Gastroesophageal sphincter (tissue), 4 donors: Measurements from ENCODE around the gene MIF4GD. TPM values are rescaled to one million over a fixed set of nuclear protein-coding genes. Genes with fewer than 3 reads are reported as not detected.

Source experiments
- ATAC-seq: fragments of 150-250 bp; one replicate; pipeline ENCODE4 v1.9.1; 2016; ENCODE audit warnings: mild to moderate bottlenecking, moderate library complexity
- H3K27ac ChIP-seq, 4 donors: fragments of 200-600 bp; sonication (generic) in 3 of 4; 1 replicate in 3 of 4; 2 replicates in 1 of 4; pipeline ENCODE4 v1.5.1; 2016 to 2019
- H3K27me3 ChIP-seq: fragments of 200-600 bp; sonication (generic); one replicate; pipeline ENCODE4 v1.5.1; 2019
- H3K36me3 ChIP-seq, 2 donors: fragments of 200-600 bp; sonication (generic); one replicate each; pipeline ENCODE4 v1.5.1; 2019; ENCODE audit warnings: control low read depth in 1 of 2
- H3K4me1 ChIP-seq, 3 donors: fragments of 200-600 bp; sonication (generic); 1 replicate in 2 of 3; 2 replicates in 1 of 3; pipeline ENCODE4 v1.5.1; 2016 to 2019; ENCODE audit warnings: control low read depth in 2 of 3
- H3K4me3 ChIP-seq, 2 donors: fragments of 200-600 bp; sonication (generic); one replicate each; pipeline ENCODE4 v1.5.1; 2019; ENCODE audit warnings: mild to moderate bottlenecking in 1 of 2, moderate library complexity in 1 of 2
- H3K9me3 ChIP-seq, 3 donors: fragments of 200-600 bp; sonication (generic); one replicate each; pipeline ENCODE4 v1.5.1; 2017 to 2019; ENCODE audit warnings: control low read depth in 2 of 3
- EP300 ChIP-seq: sonication (generic); formaldehyde crosslinking; IDR thresholded peaks from one replicate; pipeline ENCODE4 v1.6.1; 2017; ENCODE audit warnings: antibody characterized with exemption, mild to moderate bottlenecking
- POLR2A ChIP-seq, 2 donors: fragments of 450-650 bp; IDR thresholded peaks; one replicate each; pipeline ENCODE4 v1.6.1; 2017; ENCODE audit warnings: antibody characterized with exemption in 2 of 2, mild to moderate bottlenecking in 2 of 2, moderate library complexity in 1 of 2
- POLR2AphosphoS5 ChIP-seq: sonication (generic); formaldehyde crosslinking; IDR thresholded peaks from one replicate; pipeline ENCODE4 v1.6.1; 2017; ENCODE audit warnings: antibody characterized with exemption
- WGBS, 2 donors: methylation state at CpG; one replicate each; pipeline ENCODE4 v1.1.5; 2018; ENCODE audit warnings: low coverage in 1 of 2; 5-methylcytosine and 5-hydroxymethylcytosine counted together
- total RNA-seq, 4 donors: library from RNA; depleted of rRNA; stranded (reverse); fragments of >200 nt; gene quantifications; one replicate each; pipeline ENCODE4 v1.1.0, GENCODE V29; 2016
- TF ChIP-seq, protein P1 (sequence below), 4 experiments: fragments of 200-600 bp in 2 of 4; fragments of 450-650 bp in 2 of 4; sonication (generic) in 1 of 4; IDR thresholded peaks; one replicate each; pipeline ENCODE4 v1.5.1; 2017 to 2019; ENCODE audit warnings: antibody characterized with exemption in 4 of 4, mild to moderate bottlenecking in 2 of 4, moderate library complexity in 2 of 4

The MIF4GD gene
- total RNA-seq, 4 donors from 2014 or later: 28.5 to 50.7 (median 44.4) TPM

DNA sequence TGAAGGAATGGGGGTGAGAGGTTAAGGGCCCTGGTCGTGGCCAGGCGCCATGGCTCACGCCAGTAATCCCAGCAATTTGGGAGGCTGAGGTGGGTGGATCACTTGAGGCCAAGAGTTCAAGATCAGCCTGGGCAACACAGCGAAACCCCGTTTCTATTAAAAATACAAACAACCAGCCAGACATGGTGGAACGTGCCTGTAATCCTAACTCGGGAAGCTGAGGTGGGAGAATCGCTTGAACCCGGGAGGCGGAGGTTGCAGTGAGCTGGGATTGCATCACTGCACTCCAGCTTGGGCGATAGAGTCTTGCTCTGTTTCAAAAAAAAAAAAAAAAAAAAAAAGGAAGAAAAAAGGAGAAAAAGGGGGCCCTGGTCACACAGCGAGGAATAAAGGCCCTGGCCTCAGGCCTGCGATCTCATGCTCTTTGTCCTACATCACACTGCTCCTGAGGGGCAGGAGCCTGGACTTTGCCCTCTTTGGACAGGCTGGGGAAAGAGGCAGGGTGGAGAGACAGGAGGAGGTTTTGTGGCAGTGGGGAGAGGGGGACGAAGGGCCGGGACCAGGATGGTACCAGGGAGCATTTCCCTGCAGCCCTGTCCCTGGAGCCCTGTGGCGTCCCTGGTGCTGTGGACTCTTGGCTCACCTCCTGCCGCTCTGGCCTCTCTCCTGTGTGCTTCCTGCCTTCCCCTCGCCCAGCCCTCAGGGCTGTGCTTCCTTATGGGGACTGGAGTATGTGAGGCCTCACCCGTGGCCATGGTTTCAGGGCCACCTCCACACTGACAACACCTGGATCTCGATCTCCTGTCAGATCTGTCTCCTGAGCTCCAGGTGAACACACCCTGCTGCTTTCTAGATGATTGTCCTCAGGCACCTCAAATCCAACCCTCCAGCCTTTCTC is 38.0 kb upstream of the MIF4GD start:
- ATAC-seq: peak; percentile 52
- no peak overlapping the region for H3K4me3 ChIP-seq
- H3K36me3 ChIP-seq: peaks cover 0 to 2% of the 10 kb centered on the region in 2 donors
- WGBS, 2 donors: 68 to 80% methylated on average over 7 to 11 of the region's 20 CpGs
- no peak for TF ChIP-seq EP300
- TF ChIP-seq, protein P1, sequence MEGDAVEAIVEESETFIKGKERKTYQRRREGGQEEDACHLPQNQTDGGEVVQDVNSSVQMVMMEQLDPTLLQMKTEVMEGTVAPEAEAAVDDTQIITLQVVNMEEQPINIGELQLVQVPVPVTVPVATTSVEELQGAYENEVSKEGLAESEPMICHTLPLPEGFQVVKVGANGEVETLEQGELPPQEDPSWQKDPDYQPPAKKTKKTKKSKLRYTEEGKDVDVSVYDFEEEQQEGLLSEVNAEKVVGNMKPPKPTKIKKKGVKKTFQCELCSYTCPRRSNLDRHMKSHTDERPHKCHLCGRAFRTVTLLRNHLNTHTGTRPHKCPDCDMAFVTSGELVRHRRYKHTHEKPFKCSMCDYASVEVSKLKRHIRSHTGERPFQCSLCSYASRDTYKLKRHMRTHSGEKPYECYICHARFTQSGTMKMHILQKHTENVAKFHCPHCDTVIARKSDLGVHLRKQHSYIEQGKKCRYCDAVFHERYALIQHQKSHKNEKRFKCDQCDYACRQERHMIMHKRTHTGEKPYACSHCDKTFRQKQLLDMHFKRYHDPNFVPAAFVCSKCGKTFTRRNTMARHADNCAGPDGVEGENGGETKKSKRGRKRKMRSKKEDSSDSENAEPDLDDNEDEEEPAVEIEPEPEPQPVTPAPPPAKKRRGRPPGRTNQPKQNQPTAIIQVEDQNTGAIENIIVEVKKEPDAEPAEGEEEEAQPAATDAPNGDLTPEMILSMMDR (IDR thresholded peaks at IDR 0.05): no peak
- TF ChIP-seq POLR2AphosphoS5: no peak
- no peak for TF ChIP-seq POLR2A (IDR thresholded peaks at IDR 0.05)
- no peaks in the 10 kb centered on the region for H3K9me3 ChIP-seq
- H3K27ac ChIP-seq: peak overlapping the region in 2 of 4 donors; percentile 34 to 54
- no peaks in the 10 kb centered on the region for H3K4me1 ChIP-seq
- no peaks in the 10 kb centered on the region for H3K27me3 ChIP-seq

DNA sequence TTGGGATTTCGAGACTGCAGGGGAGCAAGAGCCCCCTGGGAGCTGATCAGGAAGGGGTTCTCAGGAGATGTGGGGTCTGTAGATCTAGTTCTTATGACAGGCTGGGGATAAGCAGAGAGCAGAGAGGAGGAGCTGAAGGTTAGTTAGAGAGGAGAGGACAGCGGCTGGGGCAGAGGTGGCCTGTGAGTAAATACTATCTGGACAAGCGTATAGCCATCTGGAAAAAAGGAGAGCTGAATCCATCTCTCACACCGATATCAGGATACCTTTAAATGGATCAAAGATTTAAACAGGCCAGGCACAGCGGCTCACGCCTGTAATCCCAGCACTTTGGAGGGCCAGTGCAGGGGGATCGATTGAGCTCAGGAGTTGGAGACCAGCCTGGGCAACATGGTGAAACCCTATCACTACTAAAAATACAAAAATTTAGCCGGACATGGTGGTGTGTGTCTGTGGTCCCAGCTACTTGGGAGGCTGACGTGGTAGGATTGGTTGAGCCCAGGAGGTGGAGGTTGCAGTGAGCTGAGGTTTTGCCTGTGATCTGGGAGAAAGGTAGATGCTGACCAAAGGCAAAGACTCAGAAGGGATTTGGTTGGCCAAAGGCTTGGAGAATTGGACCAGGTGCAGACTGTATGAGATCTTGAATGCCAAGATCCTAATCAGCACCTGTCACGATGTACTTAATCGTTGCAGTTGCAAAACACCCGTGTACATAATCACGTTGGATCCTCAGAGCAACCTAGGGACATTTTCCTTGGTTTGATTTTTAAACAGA is 37.1 kb upstream of the MIF4GD start:
- no peaks in the 10 kb centered on the region for H3K36me3 ChIP-seq
- ATAC-seq: no peak
- no peaks in the 10 kb centered on the region for H3K9me3 ChIP-seq
- no peaks in the 10 kb centered on the region for H3K4me1 ChIP-seq
- H3K27ac ChIP-seq: no peak overlapping the region
- TF ChIP-seq POLR2AphosphoS5: no peak
- no peak for TF ChIP-seq POLR2A (IDR thresholded peaks at IDR 0.05)
- TF ChIP-seq EP300: no peak
- TF ChIP-seq, protein P1 (IDR thresholded peaks at IDR 0.05): no peak
- H3K4me3 ChIP-seq: no peak overlapping the region
- H3K27me3 ChIP-seq: no peaks in the 10 kb centered on the region
- 75% methylated on average over 1 to 12 of the region's 13 CpGs for WGBS, 2 donors

DNA sequence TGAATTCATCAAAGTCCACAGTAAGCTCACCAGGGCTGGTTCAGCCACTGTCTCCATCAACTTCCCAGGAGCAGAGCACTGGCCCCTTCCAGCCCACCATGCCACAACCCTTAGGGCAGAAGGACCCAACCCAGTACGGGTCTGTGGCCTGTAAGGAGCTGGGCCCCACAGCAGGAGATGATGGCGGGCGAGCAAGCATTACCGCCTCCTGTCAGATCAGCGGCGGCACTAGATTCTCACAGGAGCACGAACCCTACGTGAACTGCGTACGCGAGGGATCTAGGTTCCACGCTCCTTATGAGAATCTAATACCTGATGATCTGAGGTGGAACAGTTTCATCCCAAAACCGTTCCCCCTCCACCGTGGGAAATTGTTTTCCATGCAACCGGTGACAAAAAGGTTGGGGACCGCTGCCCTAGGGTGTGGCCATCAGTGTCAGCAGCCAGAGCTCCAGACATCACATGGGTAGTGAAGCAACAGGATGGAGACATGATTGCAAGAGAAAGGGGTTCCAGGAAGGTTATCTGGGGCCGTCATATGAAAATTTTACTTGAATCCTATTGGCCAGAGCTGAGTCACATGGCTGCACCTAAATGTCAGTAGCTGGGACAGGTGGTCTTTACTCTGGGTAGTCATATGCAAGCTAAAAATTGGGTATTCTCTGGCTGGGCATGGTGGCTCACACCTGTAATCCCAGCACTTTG is 30.6 kb upstream of the MIF4GD start:
- WGBS, 2 donors: 78 to 95% methylated on average over 3 to 12 of the region's 17 CpGs
- no peak for ATAC-seq
- H3K9me3 ChIP-seq: no peaks in the 10 kb centered on the region
- no peak for TF ChIP-seq POLR2A (IDR thresholded peaks at IDR 0.05)
- TF ChIP-seq EP300: no peak
- no peaks in the 10 kb centered on the region for H3K27me3 ChIP-seq
- H3K27ac ChIP-seq: no peak overlapping the region
- H3K4me3 ChIP-seq: no peak overlapping the region
- H3K4me1 ChIP-seq: no peaks in the 10 kb centered on the region
- H3K36me3 ChIP-seq: no peaks in the 10 kb centered on the region

DNA sequence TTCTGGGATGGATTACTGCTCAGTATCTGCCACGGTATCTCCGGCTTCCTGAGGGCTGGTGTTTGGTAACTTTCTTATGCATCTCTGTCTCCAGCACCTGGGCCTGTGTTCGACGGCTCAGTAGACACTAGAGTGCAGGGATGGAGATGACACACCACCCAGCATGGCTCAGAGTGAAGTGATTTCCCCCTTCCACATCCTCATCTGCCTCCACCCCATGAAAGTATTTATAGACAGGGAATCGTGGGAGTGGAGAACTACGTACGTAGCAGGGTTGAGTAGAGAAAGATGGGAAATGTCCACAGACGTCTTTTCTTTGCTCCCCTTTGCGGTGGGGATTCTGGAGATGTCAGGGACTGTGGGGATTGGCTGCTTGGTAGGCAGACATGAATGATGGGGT is 30.0 kb upstream of the MIF4GD start:
- Histone ChIP-seq H3K9me3 (no peaks in the 10 kb centered on the region), H3K4me1 (no peaks in the 10 kb centered on the region), H3K36me3 (no peaks in the 10 kb centered on the region), H3K27me3 (no peaks in the 10 kb centered on the region), H3K4me3 (no peak overlapping the region), H3K27ac (no peak overlapping the region)
- no peak for ATAC-seq
- WGBS, 2 donors: 61 to 80% methylated on average over 1 to 8 of the region's 9 CpGs
- TF ChIP-seq, protein P1 (IDR thresholded peaks at IDR 0.05): no peak
- TF ChIP-seq POLR2AphosphoS5 (no peak), EP300 (no peak), POLR2A (IDR thresholded peaks at IDR 0.05) (no peak)

DNA sequence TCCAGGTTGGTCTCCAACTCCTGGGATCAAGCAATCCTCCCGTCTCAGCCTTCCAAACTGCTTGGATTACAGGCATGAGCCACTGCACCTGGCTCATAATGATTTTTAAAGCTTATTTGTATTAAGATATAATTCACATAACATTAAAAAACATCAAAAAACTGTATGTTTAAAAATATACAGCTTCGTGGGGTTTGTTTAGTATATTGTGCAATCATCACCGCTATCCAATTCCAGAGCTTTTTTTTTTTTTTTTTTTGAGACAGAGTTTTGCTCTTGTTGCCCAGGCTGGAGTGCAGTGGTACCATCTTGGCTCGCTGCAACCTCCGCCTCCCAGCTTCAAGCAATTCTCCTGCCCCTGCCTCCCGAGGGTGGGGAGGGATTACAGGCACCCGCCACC is 29.2 kb upstream of the MIF4GD start:
- TF ChIP-seq EP300: no peak
- TF ChIP-seq POLR2A (IDR thresholded peaks at IDR 0.05): no peak
- no peak for TF ChIP-seq POLR2AphosphoS5
- TF ChIP-seq, protein P1 (IDR thresholded peaks at IDR 0.05): no peak
- Histone ChIP-seq H3K4me1 (no peaks in the 10 kb centered on the region), H3K27ac (no peak overlapping the region), H3K4me3 (no peak overlapping the region), H3K9me3 (no peaks in the 10 kb centered on the region), H3K27me3 (no peaks in the 10 kb centered on the region), H3K36me3 (no peaks in the 10 kb centered on the region)
- no peak for ATAC-seq
- WGBS, 2 donors: 56 to 76% methylated on average over 3 to 7 of the region's 7 CpGs
